Measurements from ENCODE around the gene ULK1. TPM values are rescaled to one million over a fixed set of nuclear protein-coding genes. Genes with fewer than 3 reads are reported as not detected.

Gene ULK1
- polyA plus RNA-seq, 3 donors, result 1.0 to 75.1 (median 1.3) TPM

GRCh38 chr12:131928080-131928710 is 33.8 kb downstream of the ULK1 start:
- intact Hi-C loops (cut with micrococcal nuclease), result loop anchor here (2.0 kb wide), 2 partner anchors 31 to 33 kb away; partner anchors contain the start of gene ULK1 (in 1 of the 2)
- Mint-ChIP-seq H3K27ac (peak overlapping the region; percentile 78 to 92 (median 85)), H3K27me3 (ENCODE audit: low read depth in 3 of 3) (peaks cover 0 to 9% (median 4%) of the 10 kb centered on the region in 3 donors), H3K4me1 (peaks cover 32% of the 10 kb centered on the region), H3K36me3 (peaks cover 17 to 20% of the 10 kb centered on the region in 2 donors), H3K4me3 (peak overlapping the region; percentile 89 to 93), H3K9me3 (no peaks in the 10 kb centered on the region)
- H3K36me3 ChIP-seq (replicated peaks in 1 of 2; ENCODE audit: control insufficient read depth in 1 of 2, insufficient read depth in 2 of 2, low read length in 2 of 2), result peaks cover 16 to 17% of the 10 kb centered on the region in 2 donors
- H3K4me2 ChIP-seq (replicated peaks; ENCODE audit: extremely low read depth, low read length, poor library complexity, severe bottlenecking), result peak overlapping the region; percentile 99
- no peak for TF ChIP-seq CTCF (IDR thresholded peaks at IDR 0.05)
- H3K4me3 ChIP-seq (replicated peaks in 1 of 3; ENCODE audit: low read depth in 2 of 3, low read length in 3 of 3), result peak overlapping the region; percentile 57 to 96 (median 63)
- peak overlapping the region; percentile 12 to 74 for H3K27ac ChIP-seq (ENCODE audit: low read depth in 1 of 2, low read length in 2 of 2)
- peaks cover 20% of the 10 kb centered on the region for H3K79me2 ChIP-seq (ENCODE audit: insufficient read depth, low read length)
- H3K27me3 ChIP-seq (ENCODE audit: control insufficient read depth in 2 of 2, insufficient read depth in 2 of 2, low read length in 2 of 2), result no peaks in the 10 kb centered on the region
- peaks cover 2% of the 10 kb centered on the region for H4K20me1 ChIP-seq (ENCODE audit: insufficient read depth, low read length)
- peak overlapping the region; percentile 93 for H2AFZ ChIP-seq (ENCODE audit: insufficient read depth, low read depth, low read length, poor library complexity, severe bottlenecking)
- peak overlapping the region; percentile 78 for H3K9ac ChIP-seq (ENCODE audit: insufficient read depth, low read length, poor library complexity, severe bottlenecking)
- no peaks in the 10 kb centered on the region for H3K9me3 ChIP-seq (replicated peaks in 1 of 2; ENCODE audit: control insufficient read depth in 1 of 2, insufficient read depth in 1 of 2, low read length in 2 of 2)
- DNase-seq, result no peak
- 30% methylated on average over 22 of the region's 33 CpGs for WGBS (ENCODE audit: insufficient coverage)
- peaks cover 28 to 29% of the 10 kb centered on the region in 2 donors for H3K4me1 ChIP-seq (ENCODE audit: control insufficient read depth in 1 of 2, insufficient read depth in 2 of 2, low read length in 2 of 2)

- Histone ChIP-seq H4K20me1 (ENCODE audit: insufficient read depth, low read length) (no peaks in the 10 kb centered on the region), H3K27me3 (ENCODE audit: control insufficient read depth in 2 of 2, insufficient read depth in 2 of 2, low read length in 2 of 2) (no peaks in the 10 kb centered on the region), H3K27ac (ENCODE audit: low read depth in 1 of 2, low read length in 2 of 2) (peak within 1 kb of the TSS; percentile 12 to 89), H3K36me3 (replicated peaks in 1 of 2; ENCODE audit: control insufficient read depth in 1 of 2, insufficient read depth in 2 of 2, low read length in 2 of 2) (peaks cover 22 to 24% of the 10 kb centered on the region in 2 donors), H2AFZ (ENCODE audit: insufficient read depth, low read depth, low read length, poor library complexity, severe bottlenecking) (peak within 1 kb of the TSS; percentile 93), H3K4me1 (ENCODE audit: control insufficient read depth in 1 of 2, insufficient read depth in 2 of 2, low read length in 2 of 2) (peaks cover 25 to 28% of the 10 kb centered on the region in 2 donors), H3K4me3 (replicated peaks in 1 of 3; ENCODE audit: low read depth in 2 of 3, low read length in 3 of 3) (peak within 1 kb of the TSS; percentile 73 to 96 (median 82)), H3K9ac (ENCODE audit: insufficient read depth, low read length, poor library complexity, severe bottlenecking) (peak within 1 kb of the TSS; percentile 81), H3K9me3 (replicated peaks in 1 of 2; ENCODE audit: control insufficient read depth in 1 of 2, insufficient read depth in 1 of 2, low read length in 2 of 2) (no peaks in the 10 kb centered on the region), H3K79me2 (ENCODE audit: insufficient read depth, low read length) (peaks cover 20% of the 10 kb centered on the region), H3K4me2 (replicated peaks; ENCODE audit: extremely low read depth, low read length, poor library complexity, severe bottlenecking) (peak within 1 kb of the TSS; percentile 99)
- Mint-ChIP-seq H3K4me1 (peaks cover 28% of the 10 kb centered on the region), H3K36me3 (peaks cover 24 to 27% of the 10 kb centered on the region in 2 donors), H3K9me3 (no peaks in the 10 kb centered on the region), H3K27ac (peak within 1 kb of the TSS; percentile 88 to 95 (median 90)), H3K4me3 (peak within 1 kb of the TSS; percentile 89 to 93), H3K27me3 (ENCODE audit: low read depth in 3 of 3) (peaks cover 0 to 9% (median 4%) of the 10 kb centered on the region in 3 donors)
- peak; percentile 88 to 94 (median 94) for DNase-seq
- intact Hi-C loops (cut with micrococcal nuclease), result loop anchor here (2.0 kb wide), 2 partner anchors 32 to 34 kb away; partner anchors contain the start of gene ULK1 (in 1 of the 2)
- WGBS (ENCODE audit: insufficient coverage), result 0% methylated on average over 66 of the region's 84 CpGs
- no peak for TF ChIP-seq CTCF (IDR thresholded peaks at IDR 0.05)
Observed at GRCh38 chr12:131928711-131929580, 34.5 kb downstream of the ULK1 start, which contains the start of gene PUS1. TSS of gene PUS1 (plus strand) at chr12:131929276. CDS start at chr12:131929723, 447 bp downstream.

Data from CD14-positive monocyte (primary cell).